Endothelial cell of umbilical vein (primary cell): ENCODE measurements around the gene LCN9. TPM values are rescaled to one million over a fixed set of nuclear protein-coding genes. Genes with fewer than 3 reads are reported as not detected.

Source experiments
- BruUV-seq: library from RNA; stranded (reverse); fragments of 400-500 nt; replicated peaks from 2 replicates; lab custom pipeline; 2021; lab: Mats Ljungman, UMichigan
- CTCF ChIA-PET: fragments of 300-600, 350-600 bp; sonication (Branson Sonifier 250); formaldehyde crosslinking; loops from one replicate; lab custom pipeline; 2021; ENCODE audit warnings: antibody characterized with exemption, inconsistent platforms; lab: Charles Lee
- POLR2A ChIA-PET: fragments of 300-600, 350-600 bp; sonication (Branson Sonifier 250); formaldehyde crosslinking; loops from one replicate; lab custom pipeline; 2021; ENCODE audit warnings: antibody characterized with exemption, inconsistent platforms; lab: Charles Lee
- DNase-seq: peaks from one replicate; pipeline ENCODE4 v3.0.0-alpha.2; 2011; ENCODE audit warnings: low read depth, low spot score
- FAIRE-seq: peaks from 2 replicates; lab custom pipeline; 2011; peaks lifted over from hg19 to GRCh38; lab: Jason Lieb, UNC
- H2AFZ ChIP-seq: 2 replicates; pipeline ENCODE4 v1.6.0; 2012; ENCODE audit warnings: low read depth, low read length, control low read depth, inconsistent platforms
- H3K27ac ChIP-seq: 2 replicates; pipeline ENCODE4 v1.5.1; 2011; ENCODE audit warnings: low read depth, mild to moderate bottlenecking, control low read depth, low read length, moderate library complexity; ENCODE audit not compliant: insufficient read depth
- H3K27me3 ChIP-seq, 2 experiments: 2 replicates each; pipeline versions ENCODE4 v1.6.0 to v1.6.1; 2011; ENCODE audit warnings: low read length in 2 of 2, mixed read lengths in 1 of 2; ENCODE audit not compliant: control insufficient read depth in 2 of 2, insufficient read depth in 2 of 2
- H3K36me3 ChIP-seq, 2 experiments: 2 replicates in 1 of 2; 3 replicates in 1 of 2; pipeline ENCODE4 v1.5.1; 2011; ENCODE audit warnings: low read length in 2 of 2, mild to moderate bottlenecking in 1 of 2, moderate library complexity in 1 of 2; ENCODE audit not compliant: control insufficient read depth in 2 of 2, insufficient read depth in 2 of 2; ENCODE audit errors: extremely low read depth in 1 of 2
- H3K4me1 ChIP-seq: 3 replicates; pipeline ENCODE4 v1.5.1; 2011; ENCODE audit warnings: mild to moderate bottlenecking, low read length; ENCODE audit not compliant: control insufficient read depth, insufficient read depth; ENCODE audit errors: extremely low read depth
- H3K4me2 ChIP-seq: 2 replicates; pipeline ENCODE4 v1.6.1; 2011; ENCODE audit warnings: low read length, control low read depth, mixed read lengths; ENCODE audit not compliant: insufficient read depth
- H3K4me3 ChIP-seq, 3 experiments: fragments of 200-600 bp in 1 of 3; sonication (generic), shearing (Covaris generic) in 1 of 3; replicated peaks in 1 of 3; 2 replicates each; pipeline ENCODE4 v1.5.1; 2011 to 2016; ENCODE audit warnings: control low read depth in 3 of 3, low read length in 3 of 3, mild to moderate bottlenecking in 2 of 3, inconsistent platforms in 1 of 3, low read depth in 1 of 3, moderate library complexity in 1 of 3; ENCODE audit not compliant: insufficient read depth in 1 of 3
- H3K79me2 ChIP-seq: 2 replicates; pipeline ENCODE4 v1.6.0; 2012; ENCODE audit warnings: low read length, inconsistent platforms; ENCODE audit not compliant: control insufficient read depth, insufficient read depth
- H3K9ac ChIP-seq: replicated peaks from 2 replicates; pipeline ENCODE3; 2011; ENCODE audit warnings: low read length, control low read depth; ENCODE audit not compliant: insufficient read depth; ENCODE audit errors: extremely low read depth
- H3K9me1 ChIP-seq: replicated peaks from 3 replicates; pipeline ENCODE4 v1.6.0; 2011; ENCODE audit warnings: mild to moderate bottlenecking, low read length; ENCODE audit not compliant: control insufficient read depth, insufficient read depth; ENCODE audit errors: extremely low read depth
- H3K9me3 ChIP-seq: replicated peaks from 2 replicates; pipeline ENCODE4 v1.5.1; 2012; ENCODE audit warnings: low read length, inconsistent platforms; ENCODE audit not compliant: control insufficient read depth, insufficient read depth
- H4K20me1 ChIP-seq: replicated peaks from 2 replicates; pipeline ENCODE3; 2011; ENCODE audit warnings: mild to moderate bottlenecking, low read length; ENCODE audit not compliant: control insufficient read depth, insufficient read depth; ENCODE audit errors: extremely low read depth
- EZH2 ChIP-seq: IDR thresholded peaks from 2 replicates; pipeline ENCODE4 v1.6.1; 2012; ENCODE audit warnings: borderline replicate concordance, low read depth, mild to moderate bottlenecking, moderate library complexity, low read length, inconsistent platforms; ENCODE audit not compliant: severe bottlenecking
- FOS ChIP-seq: IDR thresholded peaks from 2 replicates; pipeline ENCODE4 v1.6.1; 2011; ENCODE audit warnings: mild to moderate bottlenecking, low read length, moderate library complexity, borderline replicate concordance; ENCODE audit not compliant: insufficient read depth
- GATA2 ChIP-seq: IDR thresholded peaks from 2 replicates; pipeline ENCODE4 v1.7.0; 2011; ENCODE audit warnings: low read depth, mild to moderate bottlenecking, moderate library complexity, mixed read lengths, low read length; ENCODE audit not compliant: insufficient read length, insufficient read depth
- JUN ChIP-seq: IDR thresholded peaks from 2 replicates; pipeline ENCODE4 v1.6.1; 2011; ENCODE audit warnings: borderline replicate concordance, low read depth; ENCODE audit not compliant: insufficient read length, insufficient read depth
- MYC ChIP-seq: IDR thresholded peaks from one replicate; pipeline ENCODE4 v1.6.1; 2011; ENCODE audit warnings: mild to moderate bottlenecking, low read depth, low read length
- POLR2AphosphoS5 ChIP-seq: IDR thresholded peaks from 2 replicates; pipeline ENCODE4 v1.6.1; 2012; ENCODE audit warnings: low read depth, mild to moderate bottlenecking, control low read depth, low read length, moderate library complexity; ENCODE audit not compliant: insufficient read depth
- dilution Hi-C: fragments of 300-500 bp; cut with MboI; formaldehyde crosslinking; loops from one replicate; pipeline ENCODE4 v1.15.0; 2019; ENCODE audit warnings: low sequenced_read_pairs; ENCODE audit not compliant: extremely low pct_ligation_motif_present
- intact Hi-C: fragments of 100-400 bp; cut with micrococcal nuclease; formaldehyde crosslinking; loops from one replicate; pipeline ENCODE4 v1.10.0; 2022
- polyA plus RNA-seq, 4 experiments: library from polyadenylated mRNA; depleted of rRNA in 3 of 4; stranded (reverse) in 3 of 4; unstranded in 1 of 4; fragments of >200 nt; gene quantifications; 2 replicates each; pipeline versions ENCODE4 v1.2.1 to v1.2.3, GENCODE V29; 2011 to 2012; ENCODE audit warnings: missing spikeins in 1 of 4
- total RNA-seq: library from RNA; stranded (reverse); gene quantifications from 2 replicates; pipeline ENCODE4 v1.2.3, GENCODE V29; 2021
- TF ChIP-seq, protein P1 (sequence below), 2 donors: IDR thresholded peaks; 1 replicate in 1 of 2; 2 replicates in 1 of 2; pipeline ENCODE4 v1.5.1; 2011; ENCODE audit warnings: low read length in 2 of 2, mild to moderate bottlenecking in 2 of 2, moderate library complexity in 2 of 2, control low read depth in 1 of 2, inconsistent platforms in 1 of 2, low read depth in 1 of 2; ENCODE audit not compliant: insufficient read depth in 1 of 2; ENCODE audit errors: extremely low read depth in 1 of 2
- TF ChIP-seq, protein P2 (sequence below): IDR thresholded peaks from 2 replicates; pipeline ENCODE4 v1.6.1; 2011; ENCODE audit not compliant: insufficient read depth, insufficient read length

LCN9 gene
- total and polyA plus RNA-seq, 2 donors (not counting 3 experiments of a cell fraction or from before 2014, with no cell fraction given), result not detected

GRCh38 chr9:135624282-135624681 is 38.8 kb upstream of the LCN9 start:
- H3K9me3 ChIP-seq, result no peaks in the 10 kb centered on the region
- POLR2A ChIA-PET, result no interaction called here
- H3K4me2 ChIP-seq, result no peak overlapping the region
- dilution Hi-C loops (no loop called here), intact Hi-C loops (no loop called here)
- H3K4me1 ChIP-seq, result no peaks in the 10 kb centered on the region
- TF ChIP-seq POLR2AphosphoS5, result no peak
- TF ChIP-seq, protein P1, sequence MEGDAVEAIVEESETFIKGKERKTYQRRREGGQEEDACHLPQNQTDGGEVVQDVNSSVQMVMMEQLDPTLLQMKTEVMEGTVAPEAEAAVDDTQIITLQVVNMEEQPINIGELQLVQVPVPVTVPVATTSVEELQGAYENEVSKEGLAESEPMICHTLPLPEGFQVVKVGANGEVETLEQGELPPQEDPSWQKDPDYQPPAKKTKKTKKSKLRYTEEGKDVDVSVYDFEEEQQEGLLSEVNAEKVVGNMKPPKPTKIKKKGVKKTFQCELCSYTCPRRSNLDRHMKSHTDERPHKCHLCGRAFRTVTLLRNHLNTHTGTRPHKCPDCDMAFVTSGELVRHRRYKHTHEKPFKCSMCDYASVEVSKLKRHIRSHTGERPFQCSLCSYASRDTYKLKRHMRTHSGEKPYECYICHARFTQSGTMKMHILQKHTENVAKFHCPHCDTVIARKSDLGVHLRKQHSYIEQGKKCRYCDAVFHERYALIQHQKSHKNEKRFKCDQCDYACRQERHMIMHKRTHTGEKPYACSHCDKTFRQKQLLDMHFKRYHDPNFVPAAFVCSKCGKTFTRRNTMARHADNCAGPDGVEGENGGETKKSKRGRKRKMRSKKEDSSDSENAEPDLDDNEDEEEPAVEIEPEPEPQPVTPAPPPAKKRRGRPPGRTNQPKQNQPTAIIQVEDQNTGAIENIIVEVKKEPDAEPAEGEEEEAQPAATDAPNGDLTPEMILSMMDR (IDR thresholded peaks at IDR 0.05; ENCODE audit: extremely low read depth in 1 of 2, insufficient read depth in 1 of 2, low read depth in 1 of 2, low read length in 2 of 2), result no peak
- no peak for TF ChIP-seq MYC
- H3K9ac ChIP-seq, result no peak overlapping the region
- DNase-seq (no peak), FAIRE-seq (no peak)
- no peaks in the 10 kb centered on the region for H4K20me1 ChIP-seq
- H3K79me2 ChIP-seq, result no peaks in the 10 kb centered on the region
- CTCF ChIA-PET, result no interaction called here
- H3K9me1 ChIP-seq, result no peaks in the 10 kb centered on the region
- no TSS peak for BruUV-seq
- H2AFZ ChIP-seq, result no peak overlapping the region
- no peak overlapping the region for H3K4me3 ChIP-seq
- H3K27me3 ChIP-seq, result peaks cover 0 to 4% of the 10 kb centered on the region in 2 experiments
- H3K27ac ChIP-seq, result no peak overlapping the region
- H3K36me3 ChIP-seq, result no peaks in the 10 kb centered on the region

- H3K9ac ChIP-seq, result no peak overlapping the region
- DNase-seq (no peak), FAIRE-seq (no peak)
- CTCF ChIA-PET, result no interaction called here
- H3K9me3 ChIP-seq, result no peaks in the 10 kb centered on the region
- H3K9me1 ChIP-seq, result no peaks in the 10 kb centered on the region
- TF ChIP-seq MYC (no peak), FOS (no peak), JUN (no peak), EZH2 (no peak), GATA2 (no peak)
- TF ChIP-seq, protein P2, sequence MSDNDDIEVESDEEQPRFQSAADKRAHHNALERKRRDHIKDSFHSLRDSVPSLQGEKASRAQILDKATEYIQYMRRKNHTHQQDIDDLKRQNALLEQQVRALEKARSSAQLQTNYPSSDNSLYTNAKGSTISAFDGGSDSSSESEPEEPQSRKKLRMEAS, result no peak
- TF ChIP-seq, protein P1 (IDR thresholded peaks at IDR 0.05; ENCODE audit: extremely low read depth in 1 of 2, insufficient read depth in 1 of 2, low read depth in 1 of 2, low read length in 2 of 2), result no peak
- H3K79me2 ChIP-seq, result no peaks in the 10 kb centered on the region
- H3K4me3 ChIP-seq, result no peak overlapping the region
- POLR2A ChIA-PET, result no interaction called here
- H3K27me3 ChIP-seq, result peaks cover 0 to 1% of the 10 kb centered on the region in 2 experiments
- dilution Hi-C loops (no loop called here), intact Hi-C loops (no loop called here)
- H3K4me1 ChIP-seq, result no peaks in the 10 kb centered on the region
- H3K27ac ChIP-seq, result no peak overlapping the region
- BruUV-seq, result no TSS peak
- H3K4me2 ChIP-seq, result no peak overlapping the region
- H4K20me1 ChIP-seq, result no peaks in the 10 kb centered on the region
- H3K36me3 ChIP-seq, result no peaks in the 10 kb centered on the region
- H2AFZ ChIP-seq, result no peak overlapping the region
Observed at GRCh38 chr9:135632841-135633240, 30.3 kb upstream of the LCN9 start.
